Activated T-cell treated with anti-CD3 and anti-CD28 coated beads for 24 hours (primary cell): ENCODE measurements around the gene LILRB4.
"Not testable (repeated sequence)": the region's sequence is repeated elsewhere in the genome, so short reads cannot be mapped to it uniquely, and the experiment has no call there.

Source experiments
- DNase-seq: peaks from one replicate; pipeline ENCODE4 v3.0.0-alpha.2; 2020; ENCODE audit warnings: low read depth

LILRB4 gene

GRCh38 chr19:54694648-54695047 is 31.9 kb downstream of the LILRB4 start:
- no peak for DNase-seq

GRCh38 chr19:54696117-54696548 is 33.3 kb downstream of the LILRB4 start:
- no peak for DNase-seq

GRCh38 chr19:54696766-54697165 is 34.0 kb downstream of the LILRB4 start:
- no peak for DNase-seq

GRCh38 chr19:54697716-54698115 is 34.9 kb downstream of the LILRB4 start:
- not testable (repeated sequence) for DNase-seq

GRCh38 chr19:54704928-54705327 is 42.1 kb downstream of the LILRB4 start:
- DNase-seq = no peak

- no peak for DNase-seq
Observed at GRCh38 chr19:54707962-54708361, 45.2 kb downstream of the LILRB4 start.

GRCh38 chr19:54708781-54709180 is 46.0 kb downstream of the LILRB4 start:
- no peak for DNase-seq

GRCh38 chr19:54709212-54709948 is 46.6 kb downstream of the LILRB4 start:
- DNase-seq = no peak

- DNase-seq = not testable (repeated sequence)
Observed at GRCh38 chr19:54709956-54710355, 47.2 kb downstream of the LILRB4 start.
